Cardiac fibroblast (primary cell): ENCODE data around the gene EIF4G3.
A peak's percentile ranks its signal among the peaks of the same experiment; 100 is the strongest.

Source experiments
- DNase-seq, 2 donors: peaks; one replicate each; pipeline versions ENCODE4 v3.0.0 to v3.0.0-alpha.2; 2010; ENCODE audit warnings: low read depth in 2 of 2
- H3K4me3 ChIP-seq, 2 donors: replicated peaks in 1 of 2; 1 replicate in 1 of 2; 2 replicates in 1 of 2; pipeline ENCODE4 v1.5.1; 2011; ENCODE audit warnings: low read depth in 2 of 2, low read length in 2 of 2, mild to moderate bottlenecking in 2 of 2, moderate library complexity in 1 of 2
- TF ChIP-seq, protein P1 (sequence below): IDR thresholded peaks from one replicate; pipeline ENCODE4 v1.5.1; 2011; ENCODE audit warnings: low read depth, mild to moderate bottlenecking, low read length, inconsistent platforms

EIF4G3 gene

GRCh38 chr1:20972855-20973254 lies 203.8 kb downstream of the EIF4G3 start:
- H3K4me3 ChIP-seq = no peak overlapping the region
- TF ChIP-seq, protein P1, sequence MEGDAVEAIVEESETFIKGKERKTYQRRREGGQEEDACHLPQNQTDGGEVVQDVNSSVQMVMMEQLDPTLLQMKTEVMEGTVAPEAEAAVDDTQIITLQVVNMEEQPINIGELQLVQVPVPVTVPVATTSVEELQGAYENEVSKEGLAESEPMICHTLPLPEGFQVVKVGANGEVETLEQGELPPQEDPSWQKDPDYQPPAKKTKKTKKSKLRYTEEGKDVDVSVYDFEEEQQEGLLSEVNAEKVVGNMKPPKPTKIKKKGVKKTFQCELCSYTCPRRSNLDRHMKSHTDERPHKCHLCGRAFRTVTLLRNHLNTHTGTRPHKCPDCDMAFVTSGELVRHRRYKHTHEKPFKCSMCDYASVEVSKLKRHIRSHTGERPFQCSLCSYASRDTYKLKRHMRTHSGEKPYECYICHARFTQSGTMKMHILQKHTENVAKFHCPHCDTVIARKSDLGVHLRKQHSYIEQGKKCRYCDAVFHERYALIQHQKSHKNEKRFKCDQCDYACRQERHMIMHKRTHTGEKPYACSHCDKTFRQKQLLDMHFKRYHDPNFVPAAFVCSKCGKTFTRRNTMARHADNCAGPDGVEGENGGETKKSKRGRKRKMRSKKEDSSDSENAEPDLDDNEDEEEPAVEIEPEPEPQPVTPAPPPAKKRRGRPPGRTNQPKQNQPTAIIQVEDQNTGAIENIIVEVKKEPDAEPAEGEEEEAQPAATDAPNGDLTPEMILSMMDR = no peak
- DNase-seq = no peak

DNA sequence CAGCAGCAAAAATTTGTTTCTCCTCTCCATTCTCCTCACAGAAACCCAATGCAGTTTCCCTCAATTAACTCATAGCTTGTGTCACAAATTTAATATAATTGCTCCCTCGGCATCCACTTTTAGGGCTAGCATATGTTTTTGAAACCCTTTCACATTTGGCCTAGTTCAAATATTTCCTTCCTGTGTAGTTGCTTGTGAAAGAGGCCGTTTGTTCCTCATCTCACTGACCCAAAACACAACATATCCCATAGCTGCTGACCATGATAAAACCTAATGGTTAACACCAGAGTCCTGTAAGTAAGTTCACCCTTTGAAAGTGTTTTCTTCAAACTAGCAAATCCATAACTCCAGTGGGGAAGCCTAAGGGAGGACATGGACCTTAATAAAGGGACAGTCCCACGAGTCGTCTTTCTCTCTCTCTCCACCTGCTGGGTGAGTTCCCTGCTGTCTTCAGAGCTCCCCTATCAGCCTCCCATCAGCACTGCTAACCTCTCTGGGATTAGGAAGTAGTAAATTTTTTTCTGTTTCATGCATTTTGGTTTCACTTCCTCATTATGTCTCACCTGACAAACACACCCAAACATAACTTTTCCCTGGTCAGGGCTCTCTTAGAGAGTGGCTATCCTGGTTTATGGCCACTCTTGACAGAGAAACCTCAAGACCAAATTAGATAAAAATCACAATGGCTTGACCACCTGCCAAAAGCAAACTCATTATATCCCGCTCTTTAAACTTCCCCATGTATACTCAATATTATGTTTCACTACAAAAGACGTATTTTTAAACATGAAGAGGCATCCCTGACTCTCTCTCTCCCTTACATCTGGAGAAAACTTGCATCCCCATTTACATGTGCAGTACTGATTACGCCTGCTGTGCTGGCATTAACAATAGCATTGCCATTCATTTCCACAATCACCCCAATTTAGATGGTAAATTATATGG lies 211.9 kb downstream of the EIF4G3 start:
- no peak overlapping the region for H3K4me3 ChIP-seq
- no peak for DNase-seq
- TF ChIP-seq, protein P1 = no peak

GRCh38 chr1:20962576-20963258 lies 214.0 kb downstream of the EIF4G3 start:
- TF ChIP-seq, protein P1 = no peak
- H3K4me3 ChIP-seq = no peak overlapping the region
- no peak for DNase-seq

DNA sequence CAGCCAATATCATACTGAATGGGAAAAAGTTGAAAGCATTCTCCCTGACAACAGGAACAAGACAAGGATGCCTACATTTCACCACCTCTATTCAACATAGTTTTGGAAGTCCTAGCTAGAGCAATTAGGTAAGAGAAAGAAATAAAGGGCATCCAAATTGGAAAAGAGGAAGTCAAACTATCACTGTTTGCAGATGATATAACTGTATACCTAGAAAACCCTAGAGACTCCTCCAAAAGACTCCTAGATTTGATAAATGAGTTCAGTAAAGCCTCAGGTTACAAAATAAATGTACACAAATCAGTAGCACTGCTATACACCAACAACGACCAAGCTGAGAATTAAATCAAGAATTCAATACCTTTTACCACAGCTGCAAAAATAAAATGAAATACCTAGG lies 218.3 kb downstream of the EIF4G3 start:
- TF ChIP-seq, protein P1 = no peak
- no peak overlapping the region for H3K4me3 ChIP-seq
- DNase-seq = no peak

DNA sequence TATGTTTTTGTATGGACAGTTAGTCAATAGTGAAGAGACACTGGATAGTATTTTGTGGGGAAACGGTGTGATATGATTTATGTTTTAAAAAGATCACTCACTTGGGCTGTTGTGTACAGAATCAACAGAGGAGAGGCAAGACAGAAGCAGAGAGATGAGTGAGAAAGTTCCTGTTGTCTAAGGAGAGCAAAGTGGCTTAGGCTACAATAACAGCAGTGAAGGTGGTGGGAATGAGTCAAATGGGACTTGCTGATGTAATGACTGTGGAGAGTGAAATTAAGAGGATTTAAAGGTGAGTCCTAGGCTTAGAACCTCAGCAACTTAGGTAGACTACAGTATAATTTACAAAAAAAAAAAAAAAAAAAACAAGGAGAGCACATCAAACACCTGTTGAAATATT lies 220.4 kb downstream of the EIF4G3 start:
- TF ChIP-seq, protein P1 = no peak
- peak in 1 of 2 donors; percentile 11 for DNase-seq
- H3K4me3 ChIP-seq = no peak overlapping the region

GRCh38 chr1:20950679-20951078 lies 226.0 kb downstream of the EIF4G3 start:
- no peak overlapping the region for H3K4me3 ChIP-seq
- DNase-seq = peak in 1 of 2 donors; percentile 32
- TF ChIP-seq, protein P1 = no peak
